Measurements from ENCODE around the gene MEGF6. TPM values are rescaled to one million over a fixed set of nuclear protein-coding genes. Genes with fewer than 3 reads are reported as not detected.
"Not testable (repeated sequence)": the region's sequence is repeated elsewhere in the genome, so short reads cannot be mapped to it uniquely, and the experiment has no call there.

The MEGF6 gene
- total and polyA plus RNA-seq, 9 of the 15 experiments (the other 6 are each of a cell fraction or from before 2014, with no cell fraction given) = 0.03 to 1.7 (median 0.24) TPM; not detected in 3

GRCh38 chr1:3621151-3621671 lies 9.9 kb upstream of the MEGF6 start:
- H3K79me2 ChIP-seq (ENCODE audit: control insufficient read depth, insufficient read depth, low read length); FAIRE-seq; H3K4me2 ChIP-seq (ENCODE audit: insufficient read depth, low read length); H3K27ac ChIP-seq (ENCODE audit: extremely low read depth, low read depth, low read length); H2AFZ ChIP-seq (ENCODE audit: low read depth, low read length); H3K36me3 ChIP-seq (ENCODE audit: control insufficient read depth, insufficient read depth, low read length); H3K4me3 ChIP-seq; intact Hi-C loops (cut with micrococcal nuclease); ATAC-seq; BruUV-seq (replicated peaks); H3K9me3 ChIP-seq (replicated peaks; ENCODE audit: control insufficient read depth, insufficient read depth, low read depth, low read length); H3K9me1 ChIP-seq (ENCODE audit: control insufficient read depth, insufficient read depth, low read length); H3K9ac ChIP-seq (ENCODE audit: insufficient read depth in 1 of 2, low read depth in 2 of 2, low read length in 2 of 2): not testable (repeated sequence)
- 11% methylated on average over 13 of the region's 15 CpGs for WGBS (ENCODE audit: insufficient coverage, low coverage, missing lambda C conversion rate)
- TF ChIP-seq, protein P1, sequence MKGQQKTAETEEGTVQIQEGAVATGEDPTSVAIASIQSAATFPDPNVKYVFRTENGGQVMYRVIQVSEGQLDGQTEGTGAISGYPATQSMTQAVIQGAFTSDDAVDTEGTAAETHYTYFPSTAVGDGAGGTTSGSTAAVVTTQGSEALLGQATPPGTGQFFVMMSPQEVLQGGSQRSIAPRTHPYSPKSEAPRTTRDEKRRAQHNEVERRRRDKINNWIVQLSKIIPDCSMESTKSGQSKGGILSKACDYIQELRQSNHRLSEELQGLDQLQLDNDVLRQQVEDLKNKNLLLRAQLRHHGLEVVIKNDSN (CRISPR knock-in tag; IDR thresholded peaks at IDR 0.05) = 0 out of 2 replicates have a peak, but pooled peaks have one; percentile 3
- TF ChIP-seq, protein P2, sequence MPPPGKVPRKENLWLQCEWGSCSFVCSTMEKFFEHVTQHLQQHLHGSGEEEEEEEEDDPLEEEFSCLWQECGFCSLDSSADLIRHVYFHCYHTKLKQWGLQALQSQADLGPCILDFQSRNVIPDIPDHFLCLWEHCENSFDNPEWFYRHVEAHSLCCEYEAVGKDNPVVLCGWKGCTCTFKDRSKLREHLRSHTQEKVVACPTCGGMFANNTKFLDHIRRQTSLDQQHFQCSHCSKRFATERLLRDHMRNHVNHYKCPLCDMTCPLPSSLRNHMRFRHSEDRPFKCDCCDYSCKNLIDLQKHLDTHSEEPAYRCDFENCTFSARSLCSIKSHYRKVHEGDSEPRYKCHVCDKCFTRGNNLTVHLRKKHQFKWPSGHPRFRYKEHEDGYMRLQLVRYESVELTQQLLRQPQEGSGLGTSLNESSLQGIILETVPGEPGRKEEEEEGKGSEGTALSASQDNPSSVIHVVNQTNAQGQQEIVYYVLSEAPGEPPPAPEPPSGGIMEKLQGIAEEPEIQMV (tag; conservative IDR thresholded peaks at IDR 0.05; ENCODE audit: low read depth) = peak; percentile 63
- TF ChIP-seq SMC3 (conservative IDR thresholded peaks at IDR 0.05; ENCODE audit: insufficient read depth, low read depth, low read length) (peak; percentile 55; the same call in 1 of the 2 replicates), CTCF (IDR thresholded peaks at IDR 0.05 in 2 of 3, conservative IDR thresholded peaks at IDR 0.05 in 1 of 3; ENCODE audit: insufficient read depth in 2 of 3, low read depth in 1 of 3, low read length in 3 of 3) (peak; percentile 53 to 73 (median 63)), RAD21 (CRISPR knock-in tag; conservative IDR thresholded peaks at IDR 0.05 in 1 of 2, IDR thresholded peaks at IDR 0.05 in 1 of 2) (peak; percentile 44 to 71)
- TF ChIP-seq, protein P3, sequence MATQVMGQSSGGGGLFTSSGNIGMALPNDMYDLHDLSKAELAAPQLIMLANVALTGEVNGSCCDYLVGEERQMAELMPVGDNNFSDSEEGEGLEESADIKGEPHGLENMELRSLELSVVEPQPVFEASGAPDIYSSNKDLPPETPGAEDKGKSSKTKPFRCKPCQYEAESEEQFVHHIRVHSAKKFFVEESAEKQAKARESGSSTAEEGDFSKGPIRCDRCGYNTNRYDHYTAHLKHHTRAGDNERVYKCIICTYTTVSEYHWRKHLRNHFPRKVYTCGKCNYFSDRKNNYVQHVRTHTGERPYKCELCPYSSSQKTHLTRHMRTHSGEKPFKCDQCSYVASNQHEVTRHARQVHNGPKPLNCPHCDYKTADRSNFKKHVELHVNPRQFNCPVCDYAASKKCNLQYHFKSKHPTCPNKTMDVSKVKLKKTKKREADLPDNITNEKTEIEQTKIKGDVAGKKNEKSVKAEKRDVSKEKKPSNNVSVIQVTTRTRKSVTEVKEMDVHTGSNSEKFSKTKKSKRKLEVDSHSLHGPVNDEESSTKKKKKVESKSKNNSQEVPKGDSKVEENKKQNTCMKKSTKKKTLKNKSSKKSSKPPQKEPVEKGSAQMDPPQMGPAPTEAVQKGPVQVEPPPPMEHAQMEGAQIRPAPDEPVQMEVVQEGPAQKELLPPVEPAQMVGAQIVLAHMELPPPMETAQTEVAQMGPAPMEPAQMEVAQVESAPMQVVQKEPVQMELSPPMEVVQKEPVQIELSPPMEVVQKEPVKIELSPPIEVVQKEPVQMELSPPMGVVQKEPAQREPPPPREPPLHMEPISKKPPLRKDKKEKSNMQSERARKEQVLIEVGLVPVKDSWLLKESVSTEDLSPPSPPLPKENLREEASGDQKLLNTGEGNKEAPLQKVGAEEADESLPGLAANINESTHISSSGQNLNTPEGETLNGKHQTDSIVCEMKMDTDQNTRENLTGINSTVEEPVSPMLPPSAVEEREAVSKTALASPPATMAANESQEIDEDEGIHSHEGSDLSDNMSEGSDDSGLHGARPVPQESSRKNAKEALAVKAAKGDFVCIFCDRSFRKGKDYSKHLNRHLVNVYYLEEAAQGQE (IDR thresholded peaks at IDR 0.05; ENCODE audit: borderline replicate concordance) = peak; percentile 34; the same call in 1 of the 2 replicates
- TF ChIP-seq, protein P3 (CRISPR knock-in tag; IDR thresholded peaks at IDR 0.05; ENCODE audit: low read depth) = not testable (repeated sequence)
- in situ Hi-C loops (cut with MboI) = loop anchor here (5.0 kb wide), 1 partner anchor 179 kb away; no protein-coding TSS in a partner anchor
- peaks cover 10 to 33% of the 10 kb centered on the region in 2 experiments; a peak in 4 of 5 replicates for H3K4me1 ChIP-seq (replicated peaks in 1 of 2; ENCODE audit: control insufficient read depth in 2 of 2, insufficient read depth in 2 of 2, low read length in 2 of 2)
- peaks cover 17 to 47% of the 10 kb centered on the region in 2 experiments; a peak in 4 of 5 replicates for H3K27me3 ChIP-seq (ENCODE audit: control insufficient read depth in 2 of 2, insufficient read depth in 2 of 2, low read length in 2 of 2)
- POLR2A ChIA-PET = interaction anchor here (0.7 to 1.2 kb wide), 2 partner anchors 41 to 65 kb away, joined by 3 read pairs; no protein-coding TSS in a partner anchor
- CTCF ChIA-PET (ENCODE audit: low intra/inter-chr PET ratio) = interaction anchor here (1.1 to 1.9 kb wide), 4 partner anchors 55 to 169 kb away, joined by 3 to 8 read pairs (median 4); no protein-coding TSS in a partner anchor
- peak in 1 of 4 experiments; percentile 37 for DNase-seq (ENCODE audit: extremely low read depth in 1 of 4, low spot score in 3 of 4)
- peaks cover 13% of the 10 kb centered on the region; the same call in 1 of the 2 replicates for H4K20me1 ChIP-seq (replicated peaks; ENCODE audit: control insufficient read depth, insufficient read depth, low read length)

All from K562 (cell line).